Ishikawa (cell line): Measurements from ENCODE around the gene TRIOBP.

Source experiments
- CEBPB ChIP-seq: IDR thresholded peaks from 2 replicates; pipeline ENCODE4 v1.6.1; 2012
- CREB1 ChIP-seq: IDR thresholded peaks from 2 replicates; pipeline ENCODE4 v1.6.1; 2012; ENCODE audit warnings: low read depth
- EGR1 ChIP-seq: IDR thresholded peaks from 2 replicates; pipeline ENCODE4 v1.6.1; 2012
- EP300 ChIP-seq: IDR thresholded peaks from 2 replicates; pipeline ENCODE4 v1.6.1; 2012; ENCODE audit warnings: borderline replicate concordance
- FOXM1 ChIP-seq: IDR thresholded peaks from 2 replicates; pipeline ENCODE4 v1.6.1; 2012; ENCODE audit warnings: low read depth, borderline replicate concordance
- NFIC ChIP-seq: IDR thresholded peaks from 2 replicates; pipeline ENCODE4 v1.6.1; 2012
- RAD21 ChIP-seq: IDR thresholded peaks from 2 replicates; pipeline ENCODE4 v1.6.1; 2012; ENCODE audit warnings: low read depth
- TAF1 ChIP-seq: IDR thresholded peaks from 2 replicates; pipeline ENCODE4 v1.6.1; 2012; ENCODE audit warnings: low read depth, mild to moderate bottlenecking
- TCF12 ChIP-seq: IDR thresholded peaks from 2 replicates; pipeline ENCODE4 v1.6.1; 2012; ENCODE audit warnings: low read depth
- TEAD4 ChIP-seq: IDR thresholded peaks from 2 replicates; pipeline ENCODE4 v1.6.1; 2012
- YY1 ChIP-seq: IDR thresholded peaks from 2 replicates; pipeline ENCODE4 v1.6.1; 2012; ENCODE audit warnings: low read depth
- ZBTB7A ChIP-seq: IDR thresholded peaks from 2 replicates; pipeline ENCODE4 v1.6.1; 2012; ENCODE audit warnings: low read depth
- TF ChIP-seq, protein P1 (sequence below): IDR thresholded peaks from 2 replicates; pipeline ENCODE4 v1.6.1; 2012
- TF ChIP-seq, protein P2 (sequence below): IDR thresholded peaks from 2 replicates; pipeline ENCODE4 v1.6.1; 2012
- TF ChIP-seq, protein P3 (sequence below): IDR thresholded peaks from 2 replicates; pipeline ENCODE4 v1.6.1; 2012; ENCODE audit warnings: low read depth, mild to moderate bottlenecking

Gene TRIOBP

DNA sequence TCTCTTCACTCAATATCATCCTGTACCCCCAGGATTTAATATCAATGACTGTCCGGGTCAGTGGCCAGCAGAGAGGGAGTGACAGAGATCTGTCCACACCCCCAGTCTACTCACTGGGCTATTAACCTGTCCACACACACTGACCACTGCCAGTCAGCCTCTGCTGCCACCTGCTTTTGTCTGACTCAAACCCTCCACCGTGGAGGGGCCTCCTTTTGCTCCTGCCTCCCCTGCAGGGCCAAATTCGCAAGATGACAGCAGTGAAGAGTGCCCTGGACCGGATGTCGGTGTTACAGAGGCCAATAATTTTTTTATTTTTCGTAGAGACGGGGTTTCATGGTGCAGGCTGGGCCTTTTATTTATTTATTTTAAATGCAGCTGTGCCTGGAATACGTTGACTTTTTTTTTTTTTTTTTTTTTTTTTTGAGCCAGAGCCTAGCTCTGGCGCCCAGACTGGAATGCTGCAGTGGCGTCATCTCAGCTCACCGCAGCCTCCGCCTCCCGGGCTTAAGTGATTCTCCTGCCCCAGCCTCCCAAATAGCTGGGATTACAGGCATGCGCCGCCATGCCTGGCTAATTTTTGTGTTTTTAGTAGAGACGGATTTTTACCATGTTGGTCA, 33.2 kb upstream of the TRIOBP start:
- no peak for TF ChIP-seq RAD21
- TF ChIP-seq, protein P1, sequence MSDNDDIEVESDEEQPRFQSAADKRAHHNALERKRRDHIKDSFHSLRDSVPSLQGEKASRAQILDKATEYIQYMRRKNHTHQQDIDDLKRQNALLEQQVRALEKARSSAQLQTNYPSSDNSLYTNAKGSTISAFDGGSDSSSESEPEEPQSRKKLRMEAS, result no peak
- no peak for TF ChIP-seq TEAD4
- no peak for TF ChIP-seq NFIC
- no peak for TF ChIP-seq EP300
- TF ChIP-seq TCF12, result no peak
- TF ChIP-seq CREB1, result no peak
- no peak for TF ChIP-seq TAF1

GRCh38 chr22:37664249-37665101, 32.4 kb upstream of the TRIOBP start:
- no peak for TF ChIP-seq EGR1
- TF ChIP-seq EP300, result no peak
- TF ChIP-seq FOXM1, result no peak
- TF ChIP-seq, protein P1, result no peak
- no peak for TF ChIP-seq ZBTB7A
- no peak for TF ChIP-seq YY1
- TF ChIP-seq CEBPB, result no peak
- TF ChIP-seq, protein P2, sequence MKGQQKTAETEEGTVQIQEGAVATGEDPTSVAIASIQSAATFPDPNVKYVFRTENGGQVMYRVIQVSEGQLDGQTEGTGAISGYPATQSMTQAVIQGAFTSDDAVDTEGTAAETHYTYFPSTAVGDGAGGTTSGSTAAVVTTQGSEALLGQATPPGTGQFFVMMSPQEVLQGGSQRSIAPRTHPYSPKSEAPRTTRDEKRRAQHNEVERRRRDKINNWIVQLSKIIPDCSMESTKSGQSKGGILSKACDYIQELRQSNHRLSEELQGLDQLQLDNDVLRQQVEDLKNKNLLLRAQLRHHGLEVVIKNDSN, result no peak
- no peak for TF ChIP-seq TCF12
- TF ChIP-seq, protein P3, sequence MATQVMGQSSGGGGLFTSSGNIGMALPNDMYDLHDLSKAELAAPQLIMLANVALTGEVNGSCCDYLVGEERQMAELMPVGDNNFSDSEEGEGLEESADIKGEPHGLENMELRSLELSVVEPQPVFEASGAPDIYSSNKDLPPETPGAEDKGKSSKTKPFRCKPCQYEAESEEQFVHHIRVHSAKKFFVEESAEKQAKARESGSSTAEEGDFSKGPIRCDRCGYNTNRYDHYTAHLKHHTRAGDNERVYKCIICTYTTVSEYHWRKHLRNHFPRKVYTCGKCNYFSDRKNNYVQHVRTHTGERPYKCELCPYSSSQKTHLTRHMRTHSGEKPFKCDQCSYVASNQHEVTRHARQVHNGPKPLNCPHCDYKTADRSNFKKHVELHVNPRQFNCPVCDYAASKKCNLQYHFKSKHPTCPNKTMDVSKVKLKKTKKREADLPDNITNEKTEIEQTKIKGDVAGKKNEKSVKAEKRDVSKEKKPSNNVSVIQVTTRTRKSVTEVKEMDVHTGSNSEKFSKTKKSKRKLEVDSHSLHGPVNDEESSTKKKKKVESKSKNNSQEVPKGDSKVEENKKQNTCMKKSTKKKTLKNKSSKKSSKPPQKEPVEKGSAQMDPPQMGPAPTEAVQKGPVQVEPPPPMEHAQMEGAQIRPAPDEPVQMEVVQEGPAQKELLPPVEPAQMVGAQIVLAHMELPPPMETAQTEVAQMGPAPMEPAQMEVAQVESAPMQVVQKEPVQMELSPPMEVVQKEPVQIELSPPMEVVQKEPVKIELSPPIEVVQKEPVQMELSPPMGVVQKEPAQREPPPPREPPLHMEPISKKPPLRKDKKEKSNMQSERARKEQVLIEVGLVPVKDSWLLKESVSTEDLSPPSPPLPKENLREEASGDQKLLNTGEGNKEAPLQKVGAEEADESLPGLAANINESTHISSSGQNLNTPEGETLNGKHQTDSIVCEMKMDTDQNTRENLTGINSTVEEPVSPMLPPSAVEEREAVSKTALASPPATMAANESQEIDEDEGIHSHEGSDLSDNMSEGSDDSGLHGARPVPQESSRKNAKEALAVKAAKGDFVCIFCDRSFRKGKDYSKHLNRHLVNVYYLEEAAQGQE, result no peak

DNA sequence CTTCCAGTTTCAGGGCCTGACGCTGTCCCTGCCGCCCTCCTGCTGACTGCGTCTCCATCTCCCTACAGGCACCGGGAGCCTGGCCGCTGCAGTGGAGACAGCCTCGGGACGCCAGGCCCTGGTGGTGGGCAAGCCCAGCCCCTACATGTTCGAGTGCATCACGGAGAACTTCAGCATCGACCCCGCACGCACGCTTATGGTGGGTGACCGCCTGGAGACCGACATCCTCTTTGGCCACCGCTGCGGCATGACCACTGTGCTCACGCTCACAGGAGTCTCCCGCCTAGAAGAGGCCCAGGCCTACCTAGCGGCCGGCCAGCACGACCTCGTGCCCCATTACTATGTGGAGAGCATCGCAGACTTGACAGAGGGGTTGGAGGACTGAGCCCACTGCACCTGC, 31.4 kb upstream of the TRIOBP start:
- no peak for TF ChIP-seq RAD21
- TF ChIP-seq EGR1, result no peak
- TF ChIP-seq TAF1, result no peak
- no peak for TF ChIP-seq TEAD4
- TF ChIP-seq, protein P2, result no peak
- no peak for TF ChIP-seq FOXM1
- no peak for TF ChIP-seq TCF12
- no peak for TF ChIP-seq EP300
- TF ChIP-seq, protein P1, result no peak
- TF ChIP-seq NFIC, result no peak

DNA sequence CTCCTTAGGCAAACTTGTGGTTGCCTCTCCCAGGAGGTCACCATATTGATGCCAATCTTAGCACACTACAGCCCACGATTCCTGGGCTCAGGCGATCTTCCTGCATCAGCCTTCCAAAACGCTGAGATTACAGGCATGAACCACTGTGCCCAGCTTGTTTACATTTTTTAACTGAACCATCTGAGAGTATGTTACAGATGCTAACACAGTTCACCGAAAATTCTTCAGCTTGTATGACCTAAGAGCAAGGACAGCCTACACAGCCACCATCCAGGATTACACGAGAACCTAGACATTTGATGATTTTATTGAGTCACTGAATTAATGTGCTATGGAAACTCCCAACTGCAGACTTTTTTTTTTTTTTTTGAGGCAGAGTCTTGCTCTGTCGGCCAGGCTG, 27.3 kb upstream of the TRIOBP start:
- TF ChIP-seq FOXM1, result no peak
- TF ChIP-seq CREB1, result no peak
- TF ChIP-seq YY1, result no peak
- TF ChIP-seq ZBTB7A, result no peak
- TF ChIP-seq TAF1, result no peak
- TF ChIP-seq EGR1, result no peak
- no peak for TF ChIP-seq EP300
- TF ChIP-seq CEBPB, result no peak
- TF ChIP-seq RAD21, result no peak
- no peak for TF ChIP-seq TCF12
- TF ChIP-seq NFIC, result no peak
- TF ChIP-seq, protein P1, result no peak
- no peak for TF ChIP-seq TEAD4
- TF ChIP-seq, protein P3, result no peak
- TF ChIP-seq, protein P2, result no peak
